HepG2 (cell line): ENCODE results near the gene DAG1. TPM values are rescaled to one million over a fixed set of nuclear protein-coding genes. Genes with fewer than 3 reads are reported as not detected.

Source experiments
- HDAC2 ChIP-seq: sonication (generic); formaldehyde crosslinking; IDR thresholded peaks from 2 replicates; pipeline ENCODE4 v1.4.0; 2020; ENCODE audit warnings: missing genetic modification reagents
- HIVEP1 ChIP-seq: sonication (generic); formaldehyde crosslinking; IDR thresholded peaks from 2 replicates; pipeline ENCODE4 v1.4.0; 2020; ENCODE audit warnings: mild to moderate bottlenecking, missing genetic modification reagents
- KLF16 ChIP-seq, 2 experiments: sonication (generic) in 1 of 2; formaldehyde crosslinking in 1 of 2; IDR thresholded peaks; 2 replicates each; pipeline versions ENCODE4 v1.6.1 to v1.8.0; 2016 to 2023; ENCODE audit warnings: missing genetic modification reagents in 2 of 2, missing compliant biosample characterization in 1 of 2
- NR2F6 ChIP-seq, 2 experiments: IDR thresholded peaks; 2 replicates each; pipeline ENCODE4 v1.6.1; 2016; ENCODE audit warnings: antibody characterized with exemption in 1 of 2, mild to moderate bottlenecking in 1 of 2
- PHB2 ChIP-seq: fragments of 450-650 bp; IDR thresholded peaks from 2 replicates; pipeline ENCODE4 v1.6.1; 2018; ENCODE audit not compliant: partially characterized antibody
- PITX1 ChIP-seq: sonication (generic); formaldehyde crosslinking; IDR thresholded peaks from 2 replicates; pipeline ENCODE4 v1.5.1; 2020; ENCODE audit warnings: mild to moderate bottlenecking, missing genetic modification reagents
- SIX4 ChIP-seq: sonication (generic); formaldehyde crosslinking; IDR thresholded peaks from 2 replicates; pipeline ENCODE4 v1.4.0; 2020; ENCODE audit warnings: missing genetic modification reagents
- SP4 ChIP-seq: sonication (generic); formaldehyde crosslinking; IDR thresholded peaks from 2 replicates; pipeline ENCODE4 v1.8.1; 2023; ENCODE audit warnings: mild to moderate bottlenecking, missing genetic modification reagents
- ZBTB42 ChIP-seq: sonication (generic); formaldehyde crosslinking; IDR thresholded peaks from 2 replicates; pipeline ENCODE4 v1.5.0; 2020; ENCODE audit warnings: mild to moderate bottlenecking, missing genetic modification reagents
- ZFY ChIP-seq: sonication (generic); formaldehyde crosslinking; IDR thresholded peaks from 2 replicates; pipeline ENCODE4 v1.4.0; 2020; ENCODE audit warnings: missing genetic modification reagents
- ZNF235 ChIP-seq: sonication (generic); formaldehyde crosslinking; IDR thresholded peaks from 2 replicates; pipeline ENCODE4 v1.8.1; 2023; ENCODE audit warnings: mild to moderate bottlenecking, missing genetic modification reagents, borderline replicate concordance
- ZNF543 ChIP-seq: sonication (generic); formaldehyde crosslinking; IDR thresholded peaks from 2 replicates; pipeline ENCODE4 v1.4.0; 2020; ENCODE audit warnings: mild to moderate bottlenecking, missing genetic modification reagents
- ZNF549 ChIP-seq: sonication (generic); formaldehyde crosslinking; IDR thresholded peaks from 2 replicates; pipeline ENCODE4 v1.5.0; 2020; ENCODE audit warnings: missing genetic modification reagents
- ZNF577 ChIP-seq: sonication (generic); formaldehyde crosslinking; IDR thresholded peaks from 2 replicates; pipeline ENCODE4 v1.4.0; 2020; ENCODE audit warnings: mild to moderate bottlenecking, low read depth, missing genetic modification reagents, borderline replicate concordance
- ZNF773 ChIP-seq: sonication (generic); formaldehyde crosslinking; IDR thresholded peaks from 2 replicates; pipeline ENCODE4 v1.4.0; 2020; ENCODE audit warnings: missing genetic modification reagents, borderline replicate concordance
- ZNF776 ChIP-seq: sonication (generic); formaldehyde crosslinking; IDR thresholded peaks from 2 replicates; pipeline ENCODE4 v1.4.0; 2020; ENCODE audit warnings: mild to moderate bottlenecking, missing genetic modification reagents
- ZSCAN9 ChIP-seq: IDR thresholded peaks from 2 replicates; pipeline ENCODE4 v1.6.1; 2016; ENCODE audit warnings: borderline replicate concordance
- polyA plus RNA-seq, 8 experiments: library from polyadenylated mRNA; depleted of rRNA in 3 of 8; stranded (reverse) in 7 of 8; unstranded in 1 of 8; fragments of >200 nt; fragmentation: Illumina TruSeq in 4 of 8; extraction: Trizol in 4 of 8; gene quantifications; 2 replicates each; pipeline versions ENCODE4 v1.2.1 to v1.2.3, GENCODE V29; 2011 to 2016; ENCODE audit warnings: low read depth in 4 of 8, missing spikeins in 1 of 8, mixed read lengths in 1 of 8; ENCODE audit not compliant: insufficient read depth in 1 of 8
- total RNA-seq, 5 experiments: library from RNA; depleted of rRNA; stranded (reverse); fragments of >200 nt; fragmentation: Illumina TruSeq; extraction: Trizol; gene quantifications; 2 replicates each; pipeline ENCODE4 v1.2.3, GENCODE V29; 2016; ENCODE audit warnings: low read depth in 1 of 5
- TF ChIP-seq, protein P1 (sequence below): sonication (generic); formaldehyde crosslinking; IDR thresholded peaks from 2 replicates; pipeline ENCODE4 v1.5.1; 2020; ENCODE audit warnings: mild to moderate bottlenecking, missing genetic modification reagents, moderate library complexity
- TF ChIP-seq, protein P2 (sequence below): sonication (generic); formaldehyde crosslinking; IDR thresholded peaks from 2 replicates; pipeline ENCODE4 v1.5.0; 2020; ENCODE audit warnings: missing genetic modification reagents
- TF ChIP-seq, protein P3 (sequence below): sonication (generic); formaldehyde crosslinking; IDR thresholded peaks from 2 replicates; pipeline ENCODE4 v1.8.1; 2023; ENCODE audit warnings: mild to moderate bottlenecking, moderate library complexity, missing genetic modification reagents
- TF ChIP-seq, protein P4 (sequence below): sonication (generic); formaldehyde crosslinking; IDR thresholded peaks from 2 replicates; pipeline ENCODE4 v1.9.0; 2021; ENCODE audit warnings: missing genetic modification reagents, mild to moderate bottlenecking, borderline replicate concordance

The DAG1 gene
- total and polyA plus RNA-seq, 2 of the 13 experiments (the other 11 are each of a cell fraction or from before 2014, with no cell fraction given): 47.3 to 50.4 TPM

DNA sequence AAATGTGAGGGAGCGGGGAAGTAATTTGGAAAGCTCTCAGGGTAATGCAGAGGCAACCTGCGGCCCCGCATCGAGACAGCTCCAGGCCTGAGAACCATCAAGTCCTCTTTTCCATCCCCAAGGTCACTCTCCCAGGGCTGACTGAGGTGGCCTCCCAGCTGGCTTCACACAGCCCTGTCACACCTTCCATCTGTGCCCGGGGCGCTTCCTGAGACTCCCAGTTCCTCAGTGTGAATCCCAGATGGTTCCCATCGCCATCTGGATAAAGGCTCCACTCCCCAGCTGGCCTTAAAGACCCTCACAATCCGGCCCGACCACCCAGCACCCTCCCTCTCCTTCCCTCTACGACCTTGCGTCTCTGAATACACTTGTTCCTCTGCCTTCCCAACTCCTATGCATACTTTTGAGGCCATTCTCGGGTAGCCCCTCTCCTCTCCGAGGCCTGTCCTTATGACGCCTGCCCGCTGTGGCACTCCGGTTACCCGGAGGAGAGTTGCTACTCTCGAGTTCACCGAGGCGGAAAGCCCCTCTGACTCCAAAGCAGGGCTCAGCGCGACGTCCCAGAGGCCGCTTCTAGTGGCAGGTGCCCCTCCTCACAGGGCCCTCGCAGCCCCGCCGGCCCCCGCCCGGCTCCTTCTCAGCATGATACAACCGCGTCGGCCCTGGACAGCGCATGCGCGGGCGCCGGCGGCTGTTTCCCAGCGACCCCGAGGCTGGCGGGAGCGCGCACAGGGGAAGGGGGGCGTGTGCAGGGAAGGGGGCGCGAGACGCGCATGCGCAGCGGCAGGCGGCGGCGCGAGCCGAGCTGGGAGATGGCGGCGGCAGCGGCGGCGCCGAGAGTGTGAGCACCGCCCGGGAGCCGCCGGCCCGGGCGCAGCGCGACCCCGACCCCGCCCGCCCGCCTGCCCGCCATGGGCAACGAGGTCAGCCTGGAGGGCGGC lies 83.9 kb downstream of the DAG1 start, which contains the start of gene BSN (continued):
- TF ChIP-seq, protein P1, sequence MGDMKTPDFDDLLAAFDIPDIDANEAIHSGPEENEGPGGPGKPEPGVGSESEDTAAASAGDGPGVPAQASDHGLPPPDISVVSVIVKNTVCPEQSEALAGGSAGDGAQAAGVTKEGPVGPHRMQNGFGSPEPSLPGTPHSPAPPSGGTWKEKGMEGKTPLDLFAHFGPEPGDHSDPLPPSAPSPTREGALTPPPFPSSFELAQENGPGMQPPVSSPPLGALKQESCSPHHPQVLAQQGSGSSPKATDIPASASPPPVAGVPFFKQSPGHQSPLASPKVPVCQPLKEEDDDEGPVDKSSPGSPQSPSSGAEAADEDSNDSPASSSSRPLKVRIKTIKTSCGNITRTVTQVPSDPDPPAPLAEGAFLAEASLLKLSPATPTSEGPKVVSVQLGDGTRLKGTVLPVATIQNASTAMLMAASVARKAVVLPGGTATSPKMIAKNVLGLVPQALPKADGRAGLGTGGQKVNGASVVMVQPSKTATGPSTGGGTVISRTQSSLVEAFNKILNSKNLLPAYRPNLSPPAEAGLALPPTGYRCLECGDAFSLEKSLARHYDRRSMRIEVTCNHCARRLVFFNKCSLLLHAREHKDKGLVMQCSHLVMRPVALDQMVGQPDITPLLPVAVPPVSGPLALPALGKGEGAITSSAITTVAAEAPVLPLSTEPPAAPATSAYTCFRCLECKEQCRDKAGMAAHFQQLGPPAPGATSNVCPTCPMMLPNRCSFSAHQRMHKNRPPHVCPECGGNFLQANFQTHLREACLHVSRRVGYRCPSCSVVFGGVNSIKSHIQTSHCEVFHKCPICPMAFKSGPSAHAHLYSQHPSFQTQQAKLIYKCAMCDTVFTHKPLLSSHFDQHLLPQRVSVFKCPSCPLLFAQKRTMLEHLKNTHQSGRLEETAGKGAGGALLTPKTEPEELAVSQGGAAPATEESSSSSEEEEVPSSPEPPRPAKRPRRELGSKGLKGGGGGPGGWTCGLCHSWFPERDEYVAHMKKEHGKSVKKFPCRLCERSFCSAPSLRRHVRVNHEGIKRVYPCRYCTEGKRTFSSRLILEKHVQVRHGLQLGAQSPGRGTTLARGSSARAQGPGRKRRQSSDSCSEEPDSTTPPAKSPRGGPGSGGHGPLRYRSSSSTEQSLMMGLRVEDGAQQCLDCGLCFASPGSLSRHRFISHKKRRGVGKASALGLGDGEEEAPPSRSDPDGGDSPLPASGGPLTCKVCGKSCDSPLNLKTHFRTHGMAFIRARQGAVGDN (CRISPR knock-in tag): peak; percentile 91
- TF ChIP-seq PITX1 (CRISPR knock-in tag) (no peak), ZNF543 (no peak), ZSCAN9 (CRISPR knock-in tag) (peak; percentile 45; the same call in 1 of the 2 replicates), ZNF577 (CRISPR knock-in tag) (no peak), HIVEP1 (no peak), SP4 (CRISPR knock-in tag) (0 out of 2 replicates have a peak, but pooled peaks have one; percentile 33), ZNF776 (CRISPR knock-in tag) (no peak), ZNF773 (CRISPR knock-in tag) (no peak), PHB2 (no peak), HDAC2 (no peak), ZBTB42 (no peak), ZNF235 (CRISPR knock-in tag) (no peak), KLF16 (CRISPR knock-in tag; IDR thresholded peaks at IDR 0.05) (no peak), ZFY (peak; percentile 77), SIX4 (CRISPR knock-in tag) (no peak), NR2F6 (IDR thresholded peaks at IDR 0.05) (no peak), NR2F6 (CRISPR knock-in tag; IDR thresholded peaks at IDR 0.05) (no peak), ZNF549 (CRISPR knock-in tag) (no peak)
- TF ChIP-seq, protein P2, sequence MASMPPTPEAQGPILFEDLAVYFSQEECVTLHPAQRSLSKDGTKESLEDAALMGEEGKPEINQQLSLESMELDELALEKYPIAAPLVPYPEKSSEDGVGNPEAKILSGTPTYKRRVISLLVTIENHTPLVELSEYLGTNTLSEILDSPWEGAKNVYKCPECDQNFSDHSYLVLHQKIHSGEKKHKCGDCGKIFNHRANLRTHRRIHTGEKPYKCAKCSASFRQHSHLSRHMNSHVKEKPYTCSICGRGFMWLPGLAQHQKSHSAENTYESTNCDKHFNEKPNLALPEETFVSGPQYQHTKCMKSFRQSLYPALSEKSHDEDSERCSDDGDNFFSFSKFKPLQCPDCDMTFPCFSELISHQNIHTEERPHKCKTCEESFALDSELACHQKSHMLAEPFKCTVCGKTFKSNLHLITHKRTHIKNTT (CRISPR knock-in tag): no peak
- TF ChIP-seq, protein P3, sequence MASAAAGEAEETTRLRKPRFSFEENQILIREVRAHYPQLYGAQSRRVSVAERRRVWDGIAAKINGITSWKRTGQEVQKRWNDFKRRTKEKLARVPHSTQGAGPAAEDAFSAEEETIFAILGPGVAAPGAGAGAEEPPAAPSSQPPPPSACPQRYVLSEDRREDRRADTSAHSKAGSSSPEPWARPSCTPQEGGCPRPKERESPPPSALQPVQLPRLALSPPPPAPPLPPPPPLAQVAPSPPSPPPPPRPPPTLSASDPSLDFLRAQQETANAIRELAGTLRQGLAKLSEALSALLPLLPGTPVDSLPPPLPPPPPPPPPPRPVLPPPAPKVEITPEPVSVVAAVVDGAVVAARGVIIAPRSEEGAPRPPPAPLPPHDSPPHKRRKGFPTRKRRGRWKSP (CRISPR knock-in tag): 0 out of 2 replicates have a peak, but pooled peaks have one; percentile 61
- TF ChIP-seq, protein P4, sequence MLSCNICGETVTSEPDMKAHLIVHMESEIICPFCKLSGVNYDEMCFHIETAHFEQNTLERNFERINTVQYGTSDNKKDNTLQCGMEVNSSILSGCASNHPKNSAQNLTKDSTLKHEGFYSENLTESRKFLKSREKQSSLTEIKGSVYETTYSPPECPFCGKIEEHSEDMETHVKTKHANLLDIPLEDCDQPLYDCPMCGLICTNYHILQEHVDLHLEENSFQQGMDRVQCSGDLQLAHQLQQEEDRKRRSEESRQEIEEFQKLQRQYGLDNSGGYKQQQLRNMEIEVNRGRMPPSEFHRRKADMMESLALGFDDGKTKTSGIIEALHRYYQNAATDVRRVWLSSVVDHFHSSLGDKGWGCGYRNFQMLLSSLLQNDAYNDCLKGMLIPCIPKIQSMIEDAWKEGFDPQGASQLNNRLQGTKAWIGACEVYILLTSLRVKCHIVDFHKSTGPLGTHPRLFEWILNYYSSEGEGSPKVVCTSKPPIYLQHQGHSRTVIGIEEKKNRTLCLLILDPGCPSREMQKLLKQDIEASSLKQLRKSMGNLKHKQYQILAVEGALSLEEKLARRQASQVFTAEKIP: no peak
